Panc1 (cell line): ENCODE results near the gene CSNK2A1.

Source experiments
- CTCF ChIP-seq: fragments of 450-650 bp; IDR thresholded peaks from 2 replicates; pipeline ENCODE4 v1.5.1; 2017; ENCODE audit warnings: mild to moderate bottlenecking
- POLR2AphosphoS5 ChIP-seq: IDR thresholded peaks from 2 replicates; pipeline ENCODE4 v1.6.1; 2012; ENCODE audit warnings: mild to moderate bottlenecking, low read depth, low read length, moderate library complexity
- REST ChIP-seq, 2 experiments: IDR thresholded peaks; 2 replicates each; pipeline ENCODE4 v1.6.1; 2011 to 2012; ENCODE audit warnings: low read depth in 2 of 2, control low read depth in 1 of 2, low read length in 1 of 2, mild to moderate bottlenecking in 1 of 2, moderate library complexity in 1 of 2; ENCODE audit not compliant: insufficient read depth in 1 of 2
- SIN3A ChIP-seq: IDR thresholded peaks from 2 replicates; pipeline ENCODE4 v1.6.1; 2012; ENCODE audit warnings: low read depth, mild to moderate bottlenecking, low read length, moderate library complexity, borderline replicate concordance; ENCODE audit not compliant: insufficient read depth
- TCF7L2 ChIP-seq: IDR thresholded peaks from 2 replicates; pipeline ENCODE4 v1.6.1; 2011; ENCODE audit warnings: mild to moderate bottlenecking, low read depth, low read length, inconsistent platforms

- no peak for TF ChIP-seq CTCF
- no peak for TF ChIP-seq POLR2AphosphoS5
- no peak for TF ChIP-seq TCF7L2
- TF ChIP-seq REST (IDR thresholded peaks at IDR 0.05; ENCODE audit: insufficient read depth in 1 of 2, low read depth in 2 of 2, low read length in 1 of 2), result no peak
- TF ChIP-seq SIN3A, result no peak
Observed at GRCh38 chr20:571754-572441, 28.3 kb upstream of the CSNK2A1 start.
